HL-60 (cell line): ENCODE measurements around the gene KCNMA1.

Source experiments
- DNase-seq, 2 experiments: peaks; one replicate each; pipeline ENCODE4 v3.0.0-alpha.2; 2010 to 2020; ENCODE audit warnings: low read depth in 1 of 2, low spot score in 1 of 2
- H3K27ac ChIP-seq: fragments of 250-450 bp; sonication (Bioruptor Pico); replicated peaks from 2 replicates; pipeline ENCODE4 v1.5.1; 2020; ENCODE audit warnings: mild to moderate bottlenecking, moderate library complexity
- H3K27me3 ChIP-seq: fragments of 250-450 bp; sonication (Bioruptor Pico); 2 replicates; pipeline ENCODE4 v1.5.1; 2021; ENCODE audit warnings: mild to moderate bottlenecking, moderate library complexity; ENCODE audit not compliant: insufficient read depth, poor library complexity, severe bottlenecking
- H3K4me3 ChIP-seq: replicated peaks from 2 replicates; pipeline ENCODE4 v1.5.1; 2011; ENCODE audit warnings: mild to moderate bottlenecking, control low read depth, low read length; ENCODE audit not compliant: insufficient read depth
- CTCF ChIP-seq: IDR thresholded peaks from one replicate; pipeline ENCODE4 v1.5.1; 2011; ENCODE audit warnings: low read length, control low read depth, inconsistent platforms; ENCODE audit not compliant: insufficient read depth
- GABPA ChIP-seq: IDR thresholded peaks from 2 replicates; pipeline ENCODE4 v1.6.1; 2012; ENCODE audit warnings: low read depth
- POLR2AphosphoS5 ChIP-seq: IDR thresholded peaks from 2 replicates; pipeline ENCODE4 v1.6.1; 2012; ENCODE audit warnings: low read depth
- REST ChIP-seq: IDR thresholded peaks from 2 replicates; pipeline ENCODE4 v1.6.1; 2012; ENCODE audit warnings: low read depth; ENCODE audit not compliant: insufficient replicate concordance
- SPI1 ChIP-seq: IDR thresholded peaks from 2 replicates; pipeline ENCODE4 v1.6.1; 2012; ENCODE audit warnings: low read depth, mild to moderate bottlenecking, borderline replicate concordance

The KCNMA1 gene

GRCh38 chr10:77236029-77236428 is 401.6 kb downstream of the KCNMA1 start:
- no peak for TF ChIP-seq GABPA
- TF ChIP-seq SPI1: no peak
- TF ChIP-seq POLR2AphosphoS5: no peak
- TF ChIP-seq REST: no peak
- TF ChIP-seq CTCF: no peak
- no peak overlapping the region for H3K27ac ChIP-seq
- no peak for DNase-seq
- no peaks in the 10 kb centered on the region for H3K27me3 ChIP-seq
- H3K4me3 ChIP-seq: no peak overlapping the region

- DNase-seq: no peak
- Histone ChIP-seq H3K4me3 (no peak overlapping the region), H3K27ac (no peak overlapping the region), H3K27me3 (no peaks in the 10 kb centered on the region)
- no peak for TF ChIP-seq POLR2AphosphoS5
- no peak for TF ChIP-seq SPI1
- no peak for TF ChIP-seq CTCF
- TF ChIP-seq GABPA: no peak
- no peak for TF ChIP-seq REST
Observed at GRCh38 chr10:77234599-77234998, 403.0 kb downstream of the KCNMA1 start.

- Histone ChIP-seq H3K4me3 (no peak overlapping the region), H3K27ac (no peak overlapping the region), H3K27me3 (no peaks in the 10 kb centered on the region)
- TF ChIP-seq POLR2AphosphoS5: no peak
- no peak for TF ChIP-seq REST
- TF ChIP-seq CTCF: no peak
- TF ChIP-seq GABPA: no peak
- no peak for TF ChIP-seq SPI1
- DNase-seq: no peak
Observed at GRCh38 chr10:77233466-77233865, 404.1 kb downstream of the KCNMA1 start.
